CD14-positive monocyte (primary cell): ENCODE measurements around the gene VTN. TPM values are rescaled to one million over a fixed set of nuclear protein-coding genes. Genes with fewer than 3 reads are reported as not detected.

ENCODE experiments used
- DNase-seq, 3 donors: peaks; one replicate each; pipeline ENCODE4 v3.0.0-alpha.2; 2011 to 2022
- H2AFZ ChIP-seq: 2 replicates; pipeline ENCODE4 v1.6.0; 2012; ENCODE audit warnings: mild to moderate bottlenecking, low read depth, low read length, inconsistent platforms; ENCODE audit not compliant: insufficient read depth, poor library complexity, severe bottlenecking
- H3K27ac ChIP-seq, 2 donors: 1 replicate in 1 of 2; 2 replicates in 1 of 2; pipeline ENCODE4 v1.5.1; 2012 to 2013; ENCODE audit warnings: low read length in 2 of 2, control low read depth in 1 of 2, inconsistent platforms in 1 of 2, low read depth in 1 of 2, mild to moderate bottlenecking in 1 of 2
- H3K27me3 ChIP-seq, 2 donors: one replicate each; pipeline versions ENCODE4 v1.6.0 to v1.6.1; 2011 to 2013; ENCODE audit warnings: low read length in 2 of 2; ENCODE audit not compliant: control insufficient read depth in 2 of 2, insufficient read depth in 2 of 2
- H3K36me3 ChIP-seq, 2 donors: replicated peaks in 1 of 2; 1 replicate in 1 of 2; 2 replicates in 1 of 2; pipeline versions ENCODE4 v1.5.1 to v1.6.1; 2012 to 2013; ENCODE audit warnings: low read length in 2 of 2, control low read depth in 1 of 2, inconsistent platforms in 1 of 2, mild to moderate bottlenecking in 1 of 2; ENCODE audit not compliant: insufficient read depth in 2 of 2, control insufficient read depth in 1 of 2
- H3K4me1 ChIP-seq, 2 donors: 1 replicate in 1 of 2; 2 replicates in 1 of 2; pipeline versions ENCODE4 v1.5.1 to v1.6.1; 2012 to 2013; ENCODE audit warnings: low read length in 2 of 2, control low read depth in 1 of 2, inconsistent platforms in 1 of 2, mild to moderate bottlenecking in 1 of 2, moderate library complexity in 1 of 2; ENCODE audit not compliant: insufficient read depth in 2 of 2, control insufficient read depth in 1 of 2
- H3K4me2 ChIP-seq: replicated peaks from 2 replicates; pipeline ENCODE3; 2012; ENCODE audit warnings: low read length, moderate library complexity, mild to moderate bottlenecking; ENCODE audit not compliant: poor library complexity, severe bottlenecking; ENCODE audit errors: extremely low read depth
- H3K4me3 ChIP-seq, 3 experiments: fragments of 200-600 bp in 1 of 3; sonication (generic) in 1 of 3; replicated peaks in 1 of 3; 1 replicate in 2 of 3; 2 replicates in 1 of 3; pipeline ENCODE4 v1.5.1; 2011 to 2013; ENCODE audit warnings: low read length in 3 of 3, mild to moderate bottlenecking in 3 of 3, control low read depth in 2 of 3, low read depth in 2 of 3, inconsistent platforms in 1 of 3, moderate library complexity in 1 of 3
- H3K79me2 ChIP-seq: 2 replicates; pipeline ENCODE4 v1.6.0; 2012; ENCODE audit warnings: mild to moderate bottlenecking, control low read depth, inconsistent platforms, low read length, moderate library complexity; ENCODE audit not compliant: insufficient read depth
- H3K9ac ChIP-seq: 2 replicates; pipeline ENCODE4 v1.6.0; 2017; ENCODE audit warnings: low read length, mild to moderate bottlenecking; ENCODE audit not compliant: insufficient read depth, poor library complexity, severe bottlenecking
- H3K9me3 ChIP-seq, 2 donors: replicated peaks in 1 of 2; 1 replicate in 1 of 2; 2 replicates in 1 of 2; pipeline versions ENCODE4 v1.5.1 to v1.6.1; 2012 to 2013; ENCODE audit warnings: low read length in 2 of 2, control low read depth in 1 of 2; ENCODE audit not compliant: control insufficient read depth in 1 of 2, insufficient read depth in 1 of 2
- H4K20me1 ChIP-seq: 2 replicates; pipeline ENCODE4 v1.6.0; 2012; ENCODE audit warnings: mild to moderate bottlenecking, low read length, control low read depth, moderate library complexity; ENCODE audit not compliant: insufficient read depth
- H3K27ac Mint-ChIP-seq, 7 donors: one replicate each; pipeline ENCODE4 v1.8.0; 2020; ENCODE audit warnings: mild to moderate bottlenecking in 7 of 7, mixed read lengths in 7 of 7, moderate library complexity in 6 of 7, inconsistent platforms in 2 of 7
- H3K27me3 Mint-ChIP-seq, 3 donors: one replicate each; pipeline ENCODE4 v1.8.0; 2021 to 2022; ENCODE audit warnings: low read depth in 3 of 3, mild to moderate bottlenecking in 3 of 3, mixed read lengths in 3 of 3, moderate library complexity in 3 of 3, inconsistent platforms in 1 of 3
- H3K36me3 Mint-ChIP-seq, 2 donors: one replicate each; pipeline ENCODE4 v1.8.0; 2020; ENCODE audit warnings: mixed read lengths in 2 of 2, inconsistent platforms in 1 of 2, mild to moderate bottlenecking in 1 of 2
- H3K4me1 Mint-ChIP-seq: one replicate; pipeline ENCODE4 v1.8.0; 2020; ENCODE audit warnings: mild to moderate bottlenecking, mixed read lengths
- H3K4me3 Mint-ChIP-seq, 2 donors: one replicate each; pipeline ENCODE4 v1.8.0; 2020; ENCODE audit warnings: mild to moderate bottlenecking in 2 of 2, mixed read lengths in 2 of 2, moderate library complexity in 1 of 2
- H3K9me3 Mint-ChIP-seq, 7 donors: one replicate each; pipeline ENCODE4 v1.8.0; 2020 to 2022; ENCODE audit warnings: mixed read lengths in 7 of 7, mild to moderate bottlenecking in 6 of 7, moderate library complexity in 6 of 7, inconsistent platforms in 2 of 7
- WGBS: methylation state at CpG from one replicate; pipeline ENCODE4 v1.1.5; 2013; ENCODE audit warnings: missing lambda C conversion rate; ENCODE audit not compliant: insufficient coverage; 5-methylcytosine and 5-hydroxymethylcytosine counted together
- intact Hi-C, 2 donors: fragments of 100-400 bp; cut with micrococcal nuclease; formaldehyde crosslinking; loops; one replicate each; pipeline versions ENCODE4 v1.15.0 to v1.15.1; 2023
- polyA plus RNA-seq, 3 donors: library from polyadenylated mRNA; depleted of rRNA in 1 of 3; unstranded in 2 of 3; stranded (reverse) in 1 of 3; fragments of 300-500 nt in 2 of 3; fragments of >200 nt in 1 of 3; fragmentation: Illumina TruSeq in 2 of 3; gene quantifications; 1 replicate in 2 of 3; 2 replicates in 1 of 3; pipeline ENCODE4 v1.2.3, GENCODE V29; 2012 to 2021
- TF ChIP-seq, protein P1 (sequence below): fragments of 200-600 bp; IDR thresholded peaks from one replicate; pipeline ENCODE4 v1.8.0; 2022; ENCODE audit warnings: antibody characterized with exemption, mild to moderate bottlenecking

VTN gene
- polyA plus RNA-seq, 3 donors = not detected

DNA sequence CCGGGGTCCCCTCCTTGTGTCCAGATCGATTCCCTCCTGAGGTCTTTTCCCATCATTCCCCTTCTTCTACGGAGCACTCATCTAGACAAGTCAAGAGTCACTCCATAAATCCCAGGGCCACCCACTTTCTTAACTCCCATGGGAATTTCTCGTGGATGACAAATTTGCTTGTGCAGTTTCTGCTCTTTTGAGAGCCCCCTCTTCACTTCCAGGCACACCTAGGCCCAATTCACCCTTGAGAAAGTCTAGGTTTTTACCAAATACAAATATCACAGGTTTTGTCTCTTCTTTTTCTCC is 12.3 kb downstream of the VTN start:
- Histone ChIP-seq H3K9ac (peak overlapping the region; percentile 89), H3K27ac (peak overlapping the region; percentile 70 to 92), H3K27me3 (no peaks in the 10 kb centered on the region), H2AFZ (peak overlapping the region; percentile 95), H3K9me3 (no peaks in the 10 kb centered on the region), H3K4me2 (peak overlapping the region; percentile 93), H3K36me3 (peaks cover 54 to 66% of the 10 kb centered on the region in 2 donors), H4K20me1 (peaks cover 9% of the 10 kb centered on the region), H3K4me3 (peak overlapping the region; percentile 82 to 93 (median 88)), H3K79me2 (peaks cover 29% of the 10 kb centered on the region), H3K4me1 (peaks cover 19 to 23% of the 10 kb centered on the region in 2 donors)
- Mint-ChIP-seq H3K36me3 (peaks cover 58 to 66% of the 10 kb centered on the region in 2 donors), H3K27ac (peak overlapping the region; percentile 90 to 99 (median 95)), H3K4me1 (peaks cover 20% of the 10 kb centered on the region), H3K9me3 (no peaks in the 10 kb centered on the region), H3K27me3 (no peaks in the 10 kb centered on the region), H3K4me3 (peak overlapping the region; percentile 90 to 96)
- TF ChIP-seq, protein P1, sequence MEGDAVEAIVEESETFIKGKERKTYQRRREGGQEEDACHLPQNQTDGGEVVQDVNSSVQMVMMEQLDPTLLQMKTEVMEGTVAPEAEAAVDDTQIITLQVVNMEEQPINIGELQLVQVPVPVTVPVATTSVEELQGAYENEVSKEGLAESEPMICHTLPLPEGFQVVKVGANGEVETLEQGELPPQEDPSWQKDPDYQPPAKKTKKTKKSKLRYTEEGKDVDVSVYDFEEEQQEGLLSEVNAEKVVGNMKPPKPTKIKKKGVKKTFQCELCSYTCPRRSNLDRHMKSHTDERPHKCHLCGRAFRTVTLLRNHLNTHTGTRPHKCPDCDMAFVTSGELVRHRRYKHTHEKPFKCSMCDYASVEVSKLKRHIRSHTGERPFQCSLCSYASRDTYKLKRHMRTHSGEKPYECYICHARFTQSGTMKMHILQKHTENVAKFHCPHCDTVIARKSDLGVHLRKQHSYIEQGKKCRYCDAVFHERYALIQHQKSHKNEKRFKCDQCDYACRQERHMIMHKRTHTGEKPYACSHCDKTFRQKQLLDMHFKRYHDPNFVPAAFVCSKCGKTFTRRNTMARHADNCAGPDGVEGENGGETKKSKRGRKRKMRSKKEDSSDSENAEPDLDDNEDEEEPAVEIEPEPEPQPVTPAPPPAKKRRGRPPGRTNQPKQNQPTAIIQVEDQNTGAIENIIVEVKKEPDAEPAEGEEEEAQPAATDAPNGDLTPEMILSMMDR = no peak
- 6% methylated on average over 4 of the region's 4 CpGs for WGBS
- intact Hi-C loops = loop anchor here (1.0 to 5.0 kb wide), 2 partner anchors 23 to 36 kb away; partner anchors contain the start of genes IFT20 (in 2 of the 2) and TNFAIP1 (in 2 of the 2)
- no peak for DNase-seq

DNA sequence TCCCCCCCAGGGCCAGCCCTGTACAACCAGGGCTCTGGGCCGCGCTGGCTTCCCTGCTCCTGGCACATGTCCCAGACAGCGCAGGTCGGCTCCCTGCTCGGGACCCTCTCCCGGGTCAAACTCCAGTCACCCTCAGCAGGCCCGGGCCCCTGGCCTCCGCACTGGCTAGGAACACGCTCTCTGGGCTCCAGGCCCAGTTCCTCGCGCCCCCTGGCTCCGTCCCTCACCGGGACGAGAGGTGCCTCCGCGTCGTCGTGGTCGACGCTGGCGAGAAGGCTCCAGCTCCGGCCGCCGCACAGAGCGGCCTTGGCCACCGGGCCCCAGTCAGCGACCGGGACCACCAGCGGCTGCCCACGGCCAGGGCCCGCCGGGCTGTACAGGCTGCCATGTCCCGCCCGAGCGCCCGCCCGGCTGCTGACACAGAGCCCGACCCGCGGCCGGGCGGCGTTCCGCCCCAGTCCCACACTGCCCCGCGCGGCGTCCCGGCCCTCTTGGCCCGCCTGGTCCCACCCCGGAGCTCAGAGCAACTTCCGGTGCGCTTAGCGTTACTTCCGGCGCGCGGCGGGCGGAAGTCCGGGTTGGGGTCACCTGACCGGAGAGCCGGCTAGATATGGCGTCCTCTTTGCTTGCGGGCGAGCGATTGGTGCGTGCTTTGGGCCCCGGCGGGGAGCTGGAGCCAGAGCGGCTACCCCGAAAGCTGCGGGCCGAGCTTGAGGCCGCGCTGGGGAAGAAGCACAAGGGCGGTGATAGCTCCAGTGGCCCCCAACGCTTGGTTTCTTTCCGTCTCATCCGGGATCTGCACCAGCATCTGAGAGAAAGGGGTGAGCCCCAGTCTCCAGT is 12.8 kb downstream of the VTN start, which contains the start of gene POLDIP2:
POLDIP2 (minus strand) TSS at position 467 of the 840 bp plus-strand sequence; CDS start at position 388, 79 bp downstream.
- Histone ChIP-seq H3K9ac (peak within 1 kb of the TSS; percentile 89), H3K27ac (peak within 1 kb of the TSS; percentile 70 to 92), H3K9me3 (no peaks in the 10 kb centered on the region), H3K4me2 (peak within 1 kb of the TSS; percentile 93), H3K4me1 (peaks cover 19 to 23% of the 10 kb centered on the region in 2 donors), H3K79me2 (peaks cover 29% of the 10 kb centered on the region), H4K20me1 (peaks cover 3% of the 10 kb centered on the region), H3K36me3 (peaks cover 53 to 66% of the 10 kb centered on the region in 2 donors), H3K4me3 (peak within 1 kb of the TSS; percentile 82 to 93 (median 88)), H2AFZ (peak within 1 kb of the TSS; percentile 95), H3K27me3 (no peaks in the 10 kb centered on the region)
- under 1% methylated on average over 80 of the region's 80 CpGs for WGBS
- Mint-ChIP-seq H3K27ac (peak within 1 kb of the TSS; percentile 90 to 99 (median 95)), H3K4me3 (peak within 1 kb of the TSS; percentile 90 to 96), H3K36me3 (peaks cover 57 to 66% of the 10 kb centered on the region in 2 donors), H3K4me1 (peaks cover 20% of the 10 kb centered on the region), H3K9me3 (no peaks in the 10 kb centered on the region), H3K27me3 (no peaks in the 10 kb centered on the region)
- peak; percentile 94 to 95 (median 94) for DNase-seq
- intact Hi-C loops = loop anchor here (1.0 to 5.0 kb wide), 2 partner anchors 22 to 35 kb away; partner anchors contain the start of genes IFT20 (in 2 of the 2) and TNFAIP1 (in 2 of the 2)
- TF ChIP-seq, protein P1 = no peak
